Endodermal cell (in vitro differentiated cells): ENCODE measurements around the gene HEY2. TPM values are rescaled to one million over a fixed set of nuclear protein-coding genes. Genes with fewer than 3 reads are reported as not detected.

Experiments
- DNase-seq: peaks from one replicate; pipeline ENCODE4 v3.0.0-alpha.2; 2017
- H3K27ac ChIP-seq: 2 replicates; pipeline ENCODE4 v1.5.1; 2013; ENCODE audit warnings: mild to moderate bottlenecking, low read depth, low read length, moderate library complexity
- H3K27me3 ChIP-seq: 2 replicates; pipeline ENCODE4 v1.6.1; 2013; ENCODE audit warnings: mild to moderate bottlenecking, low read length, moderate library complexity; ENCODE audit not compliant: insufficient read depth, control insufficient read depth, poor library complexity, severe bottlenecking
- H3K36me3 ChIP-seq: 2 replicates; pipeline ENCODE4 v1.7.0; 2013; ENCODE audit warnings: mild to moderate bottlenecking, low read length, moderate library complexity; ENCODE audit not compliant: control insufficient read depth, insufficient read depth
- H3K4me1 ChIP-seq: one replicate; pipeline ENCODE4 v1.7.0; 2013; ENCODE audit warnings: low read length; ENCODE audit not compliant: control insufficient read depth, insufficient read depth
- H3K4me3 ChIP-seq: 2 replicates; pipeline ENCODE4 v1.5.1; 2013; ENCODE audit warnings: mild to moderate bottlenecking, low read length, moderate library complexity
- H3K9ac ChIP-seq: 2 replicates; pipeline ENCODE4 v1.6.1; 2013; ENCODE audit warnings: mild to moderate bottlenecking, low read length, moderate library complexity; ENCODE audit not compliant: poor library complexity, severe bottlenecking; ENCODE audit errors: extremely low read depth
- H3K9me3 ChIP-seq: 2 replicates; pipeline ENCODE4 v1.6.1; 2013; ENCODE audit warnings: mild to moderate bottlenecking, low read length, moderate library complexity; ENCODE audit not compliant: control insufficient read depth
- H3K27ac Mint-ChIP-seq: 2 replicates; pipeline ENCODE4 v1.8.0; 2020; ENCODE audit warnings: mixed read lengths
- H3K27me3 Mint-ChIP-seq: 2 replicates; pipeline ENCODE4 v1.8.0; 2021; ENCODE audit warnings: mild to moderate bottlenecking, mixed read lengths; ENCODE audit not compliant: insufficient read depth
- H3K36me3 Mint-ChIP-seq: 2 replicates; pipeline ENCODE4 v1.8.0; 2020; ENCODE audit warnings: low read depth, mixed read lengths
- H3K4me1 Mint-ChIP-seq: 2 replicates; pipeline ENCODE4 v1.8.0; 2020; ENCODE audit warnings: mixed read lengths
- H3K4me3 Mint-ChIP-seq: 2 replicates; pipeline ENCODE4 v1.8.0; 2020; ENCODE audit warnings: mild to moderate bottlenecking, moderate library complexity, mixed read lengths
- H3K9me3 Mint-ChIP-seq: 2 replicates; pipeline ENCODE4 v1.8.0; 2020; ENCODE audit warnings: mild to moderate bottlenecking, mixed read lengths
- WGBS, 2 experiments: methylation state at CpG; one replicate each; pipeline versions ENCODE4 v1.1.5 to v1.1.7; 2013; ENCODE audit warnings: missing lambda C conversion rate in 2 of 2, mixed read lengths in 1 of 2; ENCODE audit not compliant: insufficient coverage in 1 of 2, insufficient read length in 1 of 2; 5-methylcytosine and 5-hydroxymethylcytosine counted together
- total RNA-seq, 2 donors: library from RNA; stranded (reverse); fragmentation: NEBNext Ultra II Directional in 1 of 2; extraction: Animal tissue kit (Norgen Biotek cat#: 25700) in 1 of 2; gene quantifications; 2 replicates in 1 of 2; 3 replicates in 1 of 2; pipeline ENCODE4 v1.2.1, GENCODE V29; 2021
- TF ChIP-seq, protein P1 (sequence below): fragments of 200-600 bp; sonication (generic); conservative IDR thresholded peaks from 2 replicates; pipeline ENCODE4 v1.5.0; 2021; ENCODE audit warnings: antibody characterized with exemption, mild to moderate bottlenecking

The HEY2 gene
- total RNA-seq, 2 donors from 2014 or later = 2.3 to 4.3 TPM

DNA sequence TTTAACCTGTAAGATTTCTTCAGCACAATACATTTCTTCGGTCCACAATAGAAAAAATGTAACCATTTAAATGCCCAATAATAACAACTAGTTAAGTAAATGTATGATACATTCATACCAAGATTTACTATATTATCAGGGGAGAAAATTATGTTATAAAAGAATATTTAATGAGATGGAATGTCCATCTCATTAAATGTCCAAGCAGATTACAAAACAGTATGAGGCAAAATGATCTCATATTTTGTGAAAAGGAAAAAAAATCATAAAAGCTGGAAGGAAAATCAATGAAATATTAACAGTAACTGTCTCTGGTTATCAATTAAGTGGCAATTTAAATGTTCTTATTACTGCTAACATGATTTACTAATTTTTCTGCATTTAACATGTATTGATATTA is 10.1 kb upstream of the HEY2 start:
- Histone ChIP-seq H3K9me3 (no peaks in the 10 kb centered on the region), H3K36me3 (no peaks in the 10 kb centered on the region), H3K27me3 (no peaks in the 10 kb centered on the region), H3K4me1 (no peaks in the 10 kb centered on the region), H3K27ac (no peak overlapping the region), H3K9ac (no peak overlapping the region), H3K4me3 (no peak overlapping the region)
- H3K36me3 Mint-ChIP-seq = no peaks in the 10 kb centered on the region
- no CpG with 5 or more reads among the region's 1 CpG for WGBS, 2 experiments
- no peak overlapping the region for H3K4me3 Mint-ChIP-seq
- H3K27me3 Mint-ChIP-seq = no peaks in the 10 kb centered on the region
- peaks cover 10% of the 10 kb centered on the region for H3K4me1 Mint-ChIP-seq
- H3K9me3 Mint-ChIP-seq = no peaks in the 10 kb centered on the region
- H3K27ac Mint-ChIP-seq = no peak overlapping the region
- TF ChIP-seq, protein P1, sequence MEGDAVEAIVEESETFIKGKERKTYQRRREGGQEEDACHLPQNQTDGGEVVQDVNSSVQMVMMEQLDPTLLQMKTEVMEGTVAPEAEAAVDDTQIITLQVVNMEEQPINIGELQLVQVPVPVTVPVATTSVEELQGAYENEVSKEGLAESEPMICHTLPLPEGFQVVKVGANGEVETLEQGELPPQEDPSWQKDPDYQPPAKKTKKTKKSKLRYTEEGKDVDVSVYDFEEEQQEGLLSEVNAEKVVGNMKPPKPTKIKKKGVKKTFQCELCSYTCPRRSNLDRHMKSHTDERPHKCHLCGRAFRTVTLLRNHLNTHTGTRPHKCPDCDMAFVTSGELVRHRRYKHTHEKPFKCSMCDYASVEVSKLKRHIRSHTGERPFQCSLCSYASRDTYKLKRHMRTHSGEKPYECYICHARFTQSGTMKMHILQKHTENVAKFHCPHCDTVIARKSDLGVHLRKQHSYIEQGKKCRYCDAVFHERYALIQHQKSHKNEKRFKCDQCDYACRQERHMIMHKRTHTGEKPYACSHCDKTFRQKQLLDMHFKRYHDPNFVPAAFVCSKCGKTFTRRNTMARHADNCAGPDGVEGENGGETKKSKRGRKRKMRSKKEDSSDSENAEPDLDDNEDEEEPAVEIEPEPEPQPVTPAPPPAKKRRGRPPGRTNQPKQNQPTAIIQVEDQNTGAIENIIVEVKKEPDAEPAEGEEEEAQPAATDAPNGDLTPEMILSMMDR = no peak
- DNase-seq = no peak

DNA sequence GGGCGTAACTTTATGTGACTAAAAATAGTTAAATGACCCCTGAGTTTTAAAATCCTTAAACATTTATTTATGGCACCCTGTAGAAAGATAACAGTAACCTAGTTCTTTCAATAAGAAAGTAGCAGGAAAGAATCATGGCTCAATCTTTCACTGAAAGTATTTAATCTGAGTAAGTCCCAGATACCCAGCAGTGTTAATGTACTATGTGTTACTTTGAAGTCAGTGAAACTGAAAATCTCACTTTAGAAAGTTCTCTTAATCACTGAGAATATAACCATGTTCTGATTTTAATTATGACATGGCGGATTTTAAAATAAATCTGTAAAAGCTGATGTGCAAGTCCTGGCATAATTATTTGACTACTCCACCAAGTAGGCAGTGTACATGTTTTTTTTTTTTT is 8.1 kb upstream of the HEY2 start:
- 90% methylated on average over 2 of the region's 2 CpGs; no CpG with 5 or more reads in 1 of the 2 experiments for WGBS, 2 experiments
- no peaks in the 10 kb centered on the region for H3K36me3 Mint-ChIP-seq
- no peaks in the 10 kb centered on the region for H3K27me3 Mint-ChIP-seq
- H3K36me3 ChIP-seq = no peaks in the 10 kb centered on the region
- no peak overlapping the region for H3K27ac Mint-ChIP-seq
- peaks cover 12% of the 10 kb centered on the region for H3K27me3 ChIP-seq
- DNase-seq = no peak
- H3K9me3 Mint-ChIP-seq = no peaks in the 10 kb centered on the region
- H3K9ac ChIP-seq = no peak overlapping the region
- H3K4me1 Mint-ChIP-seq = peaks cover 23% of the 10 kb centered on the region
- no peak overlapping the region for H3K27ac ChIP-seq
- H3K9me3 ChIP-seq = no peaks in the 10 kb centered on the region
- H3K4me3 Mint-ChIP-seq = no peak overlapping the region
- H3K4me1 ChIP-seq = peaks cover 5% of the 10 kb centered on the region
- TF ChIP-seq, protein P1 = no peak
- H3K4me3 ChIP-seq = no peak overlapping the region

GRCh38 chr6:125742024-125742423 is 7.4 kb upstream of the HEY2 start:
- Histone ChIP-seq H3K9ac (no peak overlapping the region), H3K9me3 (no peaks in the 10 kb centered on the region), H3K4me3 (no peak overlapping the region), H3K27me3 (peaks cover 19% of the 10 kb centered on the region), H3K36me3 (no peaks in the 10 kb centered on the region), H3K27ac (no peak overlapping the region), H3K4me1 (peaks cover 5% of the 10 kb centered on the region)
- Mint-ChIP-seq H3K27ac (no peak overlapping the region), H3K4me1 (peaks cover 27% of the 10 kb centered on the region), H3K9me3 (no peaks in the 10 kb centered on the region), H3K27me3 (peaks cover 4% of the 10 kb centered on the region), H3K4me3 (no peak overlapping the region), H3K36me3 (no peaks in the 10 kb centered on the region)
- TF ChIP-seq, protein P1 = no peak
- DNase-seq = no peak
- WGBS, 2 experiments = 93 to 100% methylated on average over 2 of the region's 2 CpGs
